Hematopoietic multipotent progenitor cell treated with erythropoietin and hydrocortisone succinate and interleukin-3 and kit ligand, for 6 days (in vitro differentiated cells): Measurements from ENCODE around the gene NFASC.

ENCODE experiments used
- DNase-seq: peaks from one replicate; pipeline ENCODE4 v3.0.0-alpha.2; 2015

NFASC gene

DNA sequence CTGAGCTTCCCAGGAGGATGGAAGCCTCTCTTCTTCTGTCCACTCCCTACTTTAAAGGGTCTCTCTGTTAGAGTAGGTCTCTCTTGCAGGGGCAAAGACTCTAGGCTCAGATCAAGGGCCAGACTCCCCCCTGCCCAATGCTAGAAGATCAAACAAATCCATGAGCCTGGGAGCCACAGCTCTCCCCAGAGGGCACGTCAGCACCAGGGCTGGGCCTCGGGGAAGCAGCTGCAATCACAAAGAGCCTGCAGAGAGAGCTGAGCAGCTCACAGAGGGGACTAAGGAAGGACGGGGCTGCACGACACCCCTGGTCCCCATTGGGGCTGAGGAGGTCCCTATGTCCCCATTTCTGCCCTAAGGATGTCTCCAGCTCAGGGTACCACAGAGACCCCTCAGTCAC is 176.2 kb downstream of the NFASC start:
- no peak for DNase-seq

- no peak for DNase-seq
Measured at GRCh38 chr1:205047764-205048231, 177.1 kb downstream of the NFASC start.

DNA sequence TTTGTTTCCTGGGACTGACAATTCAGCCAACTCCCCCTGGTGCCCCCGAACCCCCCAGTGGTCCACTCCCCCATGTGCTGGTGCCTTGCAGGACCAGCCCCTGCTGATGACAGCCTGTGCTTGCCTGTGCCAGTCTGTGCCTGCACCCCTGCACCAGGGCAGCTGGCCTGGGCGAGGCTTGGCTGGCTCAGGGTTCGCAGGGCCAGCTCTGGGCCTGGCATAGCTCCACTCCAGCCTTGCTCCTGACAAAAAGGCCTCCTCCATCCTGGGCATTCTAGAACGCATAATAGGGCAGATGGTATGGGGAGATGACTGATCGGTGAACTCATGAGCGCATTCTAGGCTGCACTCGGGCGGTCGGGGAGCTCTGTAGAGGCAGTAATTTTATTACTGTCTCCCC is 177.7 kb downstream of the NFASC start:
- no peak for DNase-seq

DNA sequence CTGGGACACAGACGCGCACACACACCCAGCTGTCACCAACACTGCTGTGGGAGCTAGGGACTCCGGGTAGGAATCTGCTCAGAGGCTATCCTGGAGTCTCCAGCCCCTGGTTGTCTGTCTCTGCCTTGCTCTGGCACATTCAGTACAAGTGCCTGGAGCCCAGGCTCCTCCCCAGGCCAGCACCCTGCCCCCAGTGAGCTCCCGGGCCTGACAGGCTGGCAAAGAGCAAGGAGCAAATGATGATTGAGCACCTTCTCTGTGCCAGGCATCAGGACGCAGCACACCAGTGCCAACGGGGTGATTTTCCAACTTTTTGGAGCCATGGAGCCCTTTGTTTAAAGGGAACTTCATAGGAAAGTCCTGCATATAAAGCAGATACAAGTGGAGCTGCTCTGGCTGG is 178.8 kb downstream of the NFASC start:
- DNase-seq = no peak

DNA sequence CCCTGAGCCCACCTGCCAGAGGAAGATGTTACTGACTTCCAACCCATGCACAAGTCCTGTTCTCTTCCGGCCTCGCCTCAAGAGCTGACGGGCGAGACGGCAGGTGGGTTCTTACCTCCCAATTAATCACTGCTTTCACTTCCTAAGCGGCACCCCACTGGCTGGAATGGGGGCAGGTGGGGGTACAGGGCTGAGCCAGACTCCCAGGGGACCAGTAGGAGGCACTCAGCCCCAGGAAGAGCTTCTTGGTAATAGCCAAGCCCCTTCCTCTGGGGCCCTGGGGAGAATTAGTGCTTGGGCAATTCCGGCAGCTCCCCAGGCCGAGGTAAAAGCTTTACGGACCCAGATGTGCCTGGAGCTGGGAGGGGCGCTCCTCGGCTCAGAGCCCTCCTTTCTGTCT is 182.0 kb downstream of the NFASC start:
- DNase-seq = no peak

DNA sequence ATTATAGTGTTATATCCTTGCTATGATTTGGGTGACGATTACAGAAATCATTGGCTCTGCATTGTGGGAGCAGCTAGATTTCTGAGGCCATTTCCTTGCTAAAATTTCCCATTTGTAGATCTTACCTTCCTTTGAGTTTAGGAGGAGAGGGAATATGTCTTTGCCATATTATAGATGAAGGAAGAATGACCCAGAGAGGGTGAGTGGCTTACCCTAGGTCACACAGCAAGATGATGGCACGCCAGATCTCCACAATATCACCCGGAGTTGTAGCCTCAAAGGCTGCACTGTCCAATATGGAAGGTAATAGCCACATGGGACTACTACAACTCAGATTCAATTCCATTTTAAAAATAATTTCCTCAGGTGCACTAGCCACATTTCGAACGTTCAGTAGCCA is 182.6 kb downstream of the NFASC start:
- DNase-seq = no peak

- no peak for DNase-seq
Measured at GRCh38 chr1:205054013-205054412, 183.4 kb downstream of the NFASC start.

DNA sequence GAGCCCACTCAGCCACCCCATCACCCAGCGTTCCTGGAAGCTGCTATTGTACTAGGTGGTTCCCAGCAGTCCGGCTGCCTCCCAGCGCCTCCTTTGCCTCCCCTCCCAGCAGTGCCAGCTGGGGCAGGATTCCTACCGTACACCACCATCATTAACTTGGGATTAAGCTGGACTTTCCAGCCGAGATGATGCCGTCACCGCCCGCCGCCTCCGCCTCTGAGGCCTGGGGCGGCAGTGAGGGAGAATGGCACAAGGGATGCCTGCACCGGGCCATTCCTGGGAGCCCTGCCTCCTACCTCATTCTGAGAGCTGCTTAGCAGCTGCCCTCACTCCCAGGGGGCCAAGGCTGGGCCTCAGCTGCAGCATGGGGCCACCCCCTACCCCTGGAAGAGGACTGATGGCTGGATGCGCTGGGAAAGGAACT is 185.5 kb downstream of the NFASC start:
- DNase-seq = no peak

DNA sequence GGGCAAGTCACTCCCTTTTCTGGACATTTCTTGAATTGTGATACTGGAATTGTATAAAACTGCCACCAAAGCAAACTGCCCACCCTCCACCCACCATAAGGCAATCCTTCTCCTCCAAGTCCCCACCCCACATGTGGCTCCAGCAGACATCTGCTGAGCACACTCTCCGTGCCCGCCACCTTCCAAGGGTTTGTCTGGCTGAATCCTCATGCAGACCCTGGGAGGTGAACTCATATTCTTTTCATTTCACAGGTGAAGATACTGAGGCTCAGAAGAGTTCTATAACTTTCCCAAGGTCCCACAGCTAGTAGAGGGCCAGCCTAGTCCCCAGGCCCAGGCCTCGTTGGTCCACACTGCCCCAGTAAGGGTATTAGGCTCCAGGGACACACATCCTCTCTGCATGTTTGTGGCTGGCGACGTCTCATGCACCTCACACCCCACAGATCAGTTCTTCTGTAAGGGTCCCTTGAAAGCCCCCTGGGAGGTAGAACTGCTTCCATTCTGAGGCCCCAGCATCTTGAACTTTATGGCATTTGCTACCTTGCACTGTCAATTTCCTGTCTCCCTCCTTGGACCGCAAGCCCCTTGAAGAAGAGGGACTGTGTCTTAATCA is 186.4 kb downstream of the NFASC start:
- no peak for DNase-seq

- DNase-seq = no peak
Measured at GRCh38 chr1:205057808-205058575, 187.3 kb downstream of the NFASC start.

GRCh38 chr1:205058853-205059252 is 188.2 kb downstream of the NFASC start:
- no peak for DNase-seq

DNA sequence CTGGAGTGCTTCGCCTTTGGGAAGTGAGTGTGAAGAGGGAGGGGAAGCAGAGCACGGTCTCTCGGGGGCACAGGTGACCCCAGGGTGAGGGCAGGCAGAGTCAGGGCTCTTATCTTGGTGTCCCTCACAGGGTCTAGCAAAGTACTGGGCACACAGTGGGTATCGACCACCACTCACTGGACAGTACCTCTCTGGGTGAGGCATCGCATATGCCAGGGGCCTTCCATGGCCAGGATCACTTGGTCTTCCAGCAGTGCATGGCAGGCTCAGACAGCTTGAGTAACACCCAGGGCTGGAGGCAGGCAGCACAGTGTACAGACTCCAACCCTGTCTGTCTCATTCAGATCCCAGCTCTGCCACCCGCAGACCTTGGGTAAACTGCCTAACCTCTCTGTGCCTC is 189.0 kb downstream of the NFASC start:
- DNase-seq = no peak

GRCh38 chr1:205060746-205061145 is 190.1 kb downstream of the NFASC start:
- DNase-seq = no peak

DNA sequence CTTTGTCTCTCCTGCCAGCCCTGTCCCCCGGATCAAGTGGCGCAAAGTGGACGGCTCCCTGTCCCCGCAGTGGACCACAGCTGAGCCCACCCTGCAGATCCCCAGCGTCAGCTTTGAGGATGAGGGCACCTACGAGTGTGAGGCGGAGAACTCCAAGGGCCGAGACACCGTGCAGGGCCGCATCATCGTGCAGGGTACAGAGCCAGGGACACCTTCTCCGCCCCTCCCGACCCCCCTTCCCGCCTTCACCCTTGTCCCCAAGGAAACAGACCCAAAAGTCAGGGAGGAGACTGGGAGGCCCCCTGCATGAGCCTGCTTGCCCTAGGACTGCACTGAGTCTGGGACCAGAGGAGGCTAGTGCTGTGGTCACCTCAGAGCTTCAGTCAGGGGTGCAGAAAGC is 190.6 kb downstream of the NFASC start:
- DNase-seq = no peak

DNA sequence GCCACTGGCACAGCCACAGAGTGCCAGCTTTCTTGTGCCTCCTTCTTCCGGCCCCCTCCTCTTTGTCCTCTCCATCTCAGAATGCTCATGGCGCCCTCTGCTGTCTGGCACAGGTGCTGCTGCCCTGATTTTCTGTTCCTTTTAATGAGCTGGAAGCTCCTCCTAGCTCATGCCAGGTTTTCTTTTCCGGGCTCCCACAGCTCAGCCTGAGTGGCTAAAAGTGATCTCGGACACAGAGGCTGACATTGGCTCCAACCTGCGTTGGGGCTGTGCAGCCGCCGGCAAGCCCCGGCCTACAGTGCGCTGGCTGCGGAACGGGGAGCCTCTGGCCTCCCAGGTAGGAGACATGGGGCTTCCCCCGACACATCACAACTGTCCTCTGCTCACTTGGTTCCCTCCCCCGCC is 191.0 kb downstream of the NFASC start:
- peak; percentile 86 for DNase-seq

DNA sequence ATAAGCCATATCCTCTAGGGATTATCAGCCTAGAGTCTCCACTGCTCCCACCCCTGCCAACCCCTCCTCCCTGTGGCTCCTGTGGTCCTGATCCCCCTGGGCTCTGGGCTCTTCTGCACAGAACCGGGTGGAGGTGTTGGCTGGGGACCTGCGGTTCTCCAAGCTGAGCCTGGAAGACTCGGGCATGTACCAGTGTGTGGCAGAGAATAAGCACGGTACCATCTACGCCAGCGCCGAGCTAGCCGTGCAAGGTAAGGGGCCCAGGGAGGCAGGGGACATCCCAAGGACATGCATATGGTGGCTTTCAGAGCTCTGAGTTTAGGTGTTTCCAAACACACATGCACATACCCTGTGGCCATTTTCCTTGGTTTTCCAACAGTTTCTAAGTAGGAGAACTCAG is 191.7 kb downstream of the NFASC start:
- DNase-seq = no peak

DNA sequence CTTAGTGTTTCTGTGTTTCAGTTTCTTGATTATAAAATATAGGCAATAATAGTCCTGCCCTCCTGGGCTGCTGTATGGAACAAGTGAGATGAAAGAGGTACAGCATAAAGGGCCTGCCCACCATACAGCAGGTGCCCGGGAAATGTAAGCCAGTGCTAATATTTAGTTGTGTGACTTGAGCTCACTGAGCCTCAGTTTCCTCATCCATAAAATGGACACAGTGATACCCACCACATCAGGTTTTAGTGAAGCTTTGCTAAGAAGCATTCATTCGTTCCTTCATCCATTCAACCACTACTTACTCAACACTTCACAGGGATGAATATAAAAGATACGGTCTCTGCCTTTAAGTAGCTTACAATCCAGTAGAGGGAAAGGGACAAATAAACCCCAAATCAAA is 192.2 kb downstream of the NFASC start:
- DNase-seq = no peak

DNA sequence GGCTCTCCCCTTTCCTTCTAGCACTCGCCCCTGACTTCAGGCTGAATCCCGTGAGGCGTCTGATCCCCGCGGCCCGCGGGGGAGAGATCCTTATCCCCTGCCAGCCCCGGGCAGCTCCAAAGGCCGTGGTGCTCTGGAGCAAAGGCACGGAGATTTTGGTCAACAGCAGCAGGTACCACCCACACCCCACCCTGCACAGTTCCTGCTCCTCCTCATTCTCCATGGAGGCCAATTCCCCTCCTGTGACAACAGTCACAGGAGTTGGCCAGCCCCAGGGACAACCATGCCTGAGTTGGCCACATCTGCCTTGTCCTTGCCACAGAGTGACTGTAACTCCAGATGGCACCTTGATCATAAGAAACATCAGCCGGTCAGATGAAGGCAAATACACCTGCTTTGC is 193.6 kb downstream of the NFASC start:
- DNase-seq = no peak

DNA sequence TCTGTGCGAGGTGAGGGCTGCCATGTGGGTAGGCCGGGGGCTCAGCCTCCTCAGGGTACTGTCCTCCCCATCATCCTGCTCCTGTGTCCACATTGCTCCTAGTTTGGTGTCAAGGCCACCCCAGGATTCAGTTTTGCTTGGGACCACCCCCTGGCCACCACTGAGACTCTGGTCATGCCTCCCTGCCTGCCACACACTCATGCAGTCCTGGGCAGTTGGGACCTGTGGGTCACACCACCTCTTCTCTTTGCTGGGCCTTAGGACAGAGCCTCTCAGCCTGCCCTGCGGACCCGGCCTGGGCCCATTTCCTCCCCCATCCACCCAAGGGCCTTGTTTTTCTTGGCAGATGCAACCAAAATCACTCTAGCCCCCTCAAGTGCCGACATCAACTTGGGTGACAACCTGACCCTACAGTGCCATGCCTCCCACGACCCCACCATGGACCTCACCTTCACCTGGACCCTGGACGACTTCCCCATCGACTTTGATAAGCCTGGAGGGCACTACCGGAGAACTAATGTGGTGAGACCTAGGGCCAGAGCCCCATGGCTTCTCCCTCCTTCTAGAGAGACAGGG is 194.2 kb downstream of the NFASC start:
- no peak for DNase-seq

- DNase-seq = no peak
Measured at GRCh38 chr1:205065666-205066065, 195.0 kb downstream of the NFASC start.

DNA sequence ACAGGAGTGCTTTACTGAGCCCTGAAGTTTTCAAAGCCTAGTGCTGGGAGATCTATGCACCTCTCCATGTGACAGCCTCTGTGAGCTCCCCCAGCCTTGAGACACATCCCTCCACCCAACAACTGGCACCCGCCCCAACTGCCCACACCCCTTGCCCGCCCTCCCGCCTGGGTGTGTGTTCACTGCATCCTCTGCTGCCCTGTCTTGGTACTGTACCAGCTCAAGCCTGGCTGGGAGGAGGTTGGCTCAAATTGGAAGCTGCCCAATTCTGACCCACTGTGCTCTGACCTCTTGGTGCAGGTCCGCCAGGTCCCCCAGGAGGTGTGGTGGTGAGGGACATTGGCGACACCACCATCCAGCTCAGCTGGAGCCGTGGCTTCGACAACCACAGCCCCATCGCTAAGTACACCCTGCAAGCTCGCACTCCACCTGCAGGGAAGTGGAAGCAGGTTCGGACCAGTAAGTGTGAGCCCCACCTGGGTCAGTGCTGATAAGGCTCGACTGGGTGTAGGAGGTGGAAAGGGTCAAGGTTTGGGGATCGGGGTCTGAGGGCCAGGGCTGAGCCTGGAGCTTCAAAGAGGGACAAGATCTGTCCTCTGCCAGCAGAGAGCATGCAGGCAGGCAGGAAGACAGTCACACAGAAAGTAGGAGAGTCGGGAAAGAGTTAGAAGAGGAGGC is 195.6 kb downstream of the NFASC start:
- peak; percentile 70 for DNase-seq

DNA sequence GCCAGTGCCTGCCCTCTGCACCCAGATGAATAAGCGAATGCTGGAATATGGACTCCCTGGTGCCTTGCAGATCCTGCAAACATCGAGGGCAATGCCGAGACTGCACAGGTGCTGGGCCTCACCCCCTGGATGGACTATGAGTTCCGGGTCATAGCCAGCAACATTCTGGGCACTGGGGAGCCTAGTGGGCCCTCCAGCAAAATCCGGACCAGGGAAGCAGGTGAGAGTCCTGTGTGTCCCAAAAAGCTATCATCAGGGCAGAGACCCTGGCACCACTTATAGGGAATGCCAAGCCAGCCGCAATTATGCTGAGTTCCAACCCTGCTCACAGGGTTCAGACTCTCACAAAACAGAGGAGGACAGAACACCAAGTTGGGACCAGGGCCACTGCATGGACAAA is 196.4 kb downstream of the NFASC start:
- DNase-seq = no peak

DNA sequence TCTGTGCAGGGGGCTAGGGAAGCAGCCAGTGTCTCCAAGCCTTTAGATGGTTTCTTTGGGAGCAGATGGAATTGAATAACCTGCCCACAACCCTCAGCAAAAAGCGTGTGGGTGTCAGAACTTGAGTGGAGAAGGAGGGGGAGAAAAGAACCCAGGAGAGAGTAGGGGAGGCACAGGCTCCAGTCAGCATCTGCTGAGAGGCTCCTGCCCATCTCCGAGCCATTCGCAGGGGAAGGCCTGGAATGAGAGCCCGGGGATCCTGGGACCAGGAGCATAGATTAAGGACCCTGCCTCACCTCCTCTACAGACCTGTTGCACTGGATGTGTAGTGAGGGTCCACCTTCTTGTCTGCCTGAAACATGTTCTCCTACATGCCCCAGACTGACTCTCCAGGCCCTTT is 197.3 kb downstream of the NFASC start:
- DNase-seq = no peak
